KMS-11 (cell line): Measurements from ENCODE around the gene HERC3.

Experiments
- H2AFZ ChIP-seq: fragments of 200-600 bp; sonication (generic); 2 replicates; pipeline ENCODE4 v1.6.1; 2016; ENCODE audit warnings: antibody characterized with exemption, mixed run types, low read depth
- H3K27ac ChIP-seq: fragments of 200-600 bp; sonication (generic); 2 replicates; pipeline ENCODE4 v1.6.1; 2016; ENCODE audit warnings: mild to moderate bottlenecking, mixed run types
- H3K27me3 ChIP-seq: fragments of 200-600 bp; sonication (generic); 2 replicates; pipeline ENCODE4 v1.6.1; 2017; ENCODE audit warnings: mild to moderate bottlenecking, low read depth, mixed run types, moderate library complexity; ENCODE audit not compliant: insufficient read depth
- H3K36me3 ChIP-seq: fragments of 200-600 bp; sonication (generic); 2 replicates; pipeline ENCODE4 v1.6.1; 2017; ENCODE audit warnings: mild to moderate bottlenecking, mixed run types; ENCODE audit not compliant: insufficient read depth
- H3K4me1 ChIP-seq: fragments of 200-600 bp; sonication (generic); 2 replicates; pipeline ENCODE4 v1.6.1; 2016; ENCODE audit warnings: mild to moderate bottlenecking, low read depth, mixed run types; ENCODE audit not compliant: poor library complexity, severe bottlenecking
- H3K4me2 ChIP-seq: fragments of 200-600 bp; sonication (generic); 2 replicates; pipeline ENCODE4 v1.7.0; 2016; ENCODE audit warnings: mild to moderate bottlenecking, mixed run types
- H3K4me3 ChIP-seq: fragments of 200-600 bp; sonication (generic); IDR thresholded peaks from 2 replicates; pipeline ENCODE4 v1.6.1; 2017; ENCODE audit warnings: low read depth, low read length, mixed read lengths; ENCODE audit not compliant: insufficient read depth
- H3K79me2 ChIP-seq: fragments of 200-600 bp; sonication (generic); 2 replicates; pipeline ENCODE4 v1.6.1; 2016; ENCODE audit warnings: low read depth, mixed run types; ENCODE audit not compliant: insufficient read depth
- H3K9ac ChIP-seq: fragments of 200-600 bp; sonication (generic); 2 replicates; pipeline ENCODE4 v1.6.1; 2016; ENCODE audit warnings: mild to moderate bottlenecking, mixed run types
- H4K20me1 ChIP-seq: fragments of 200-600 bp; sonication (generic); 2 replicates; pipeline ENCODE4 v1.6.1; 2016; ENCODE audit warnings: mild to moderate bottlenecking, mixed run types; ENCODE audit not compliant: insufficient read depth
- CTCF ChIP-seq: fragments of 200-600 bp; sonication (generic); conservative IDR thresholded peaks from 2 replicates; pipeline ENCODE4 v1.6.1; 2017; ENCODE audit warnings: low read depth, mild to moderate bottlenecking, antibody characterized with exemption, low read length, moderate library complexity, mixed read lengths

Gene HERC3

GRCh38 chr4:88725143-88725542, 132.9 kb downstream of the HERC3 start:
- Histone ChIP-seq H3K36me3 (no peaks in the 10 kb centered on the region), H3K4me1 (no peaks in the 10 kb centered on the region), H3K4me3 (no peak overlapping the region), H3K27ac (no peak overlapping the region), H3K9ac (no peak overlapping the region), H2AFZ (no peak overlapping the region), H3K79me2 (no peaks in the 10 kb centered on the region), H3K4me2 (no peak overlapping the region), H4K20me1 (no peaks in the 10 kb centered on the region), H3K27me3 (no peaks in the 10 kb centered on the region)
- no peak for TF ChIP-seq CTCF

- H3K27me3 ChIP-seq = no peaks in the 10 kb centered on the region
- H3K4me2 ChIP-seq = no peak overlapping the region
- no peak overlapping the region for H3K27ac ChIP-seq
- no peak overlapping the region for H2AFZ ChIP-seq
- no peak for TF ChIP-seq CTCF
- H3K79me2 ChIP-seq = no peaks in the 10 kb centered on the region
- no peaks in the 10 kb centered on the region for H3K4me1 ChIP-seq
- no peaks in the 10 kb centered on the region for H3K36me3 ChIP-seq
- H3K4me3 ChIP-seq = no peak overlapping the region
- no peaks in the 10 kb centered on the region for H4K20me1 ChIP-seq
- H3K9ac ChIP-seq = no peak overlapping the region
These were observed 133.7 kb downstream of the HERC3 start for GRCh38 chr4:88725986-88726385.

- Histone ChIP-seq H4K20me1 (no peaks in the 10 kb centered on the region), H3K4me1 (no peaks in the 10 kb centered on the region), H3K4me2 (no peak overlapping the region), H3K27ac (no peak overlapping the region), H3K36me3 (no peaks in the 10 kb centered on the region), H3K9ac (no peak overlapping the region), H3K27me3 (no peaks in the 10 kb centered on the region), H3K79me2 (no peaks in the 10 kb centered on the region), H3K4me3 (no peak overlapping the region), H2AFZ (no peak overlapping the region)
- TF ChIP-seq CTCF = no peak
These were observed 135.9 kb downstream of the HERC3 start for GRCh38 chr4:88728146-88728545.

GRCh38 chr4:88729146-88729760, 137.0 kb downstream of the HERC3 start:
- H3K79me2 ChIP-seq = no peaks in the 10 kb centered on the region
- no peaks in the 10 kb centered on the region for H4K20me1 ChIP-seq
- H3K4me3 ChIP-seq = no peak overlapping the region
- H3K9ac ChIP-seq = no peak overlapping the region
- no peaks in the 10 kb centered on the region for H3K36me3 ChIP-seq
- no peaks in the 10 kb centered on the region for H3K4me1 ChIP-seq
- no peak overlapping the region for H3K27ac ChIP-seq
- H2AFZ ChIP-seq = no peak overlapping the region
- no peak for TF ChIP-seq CTCF
- no peak overlapping the region for H3K4me2 ChIP-seq
- H3K27me3 ChIP-seq = no peaks in the 10 kb centered on the region
